Rectal smooth muscle tissue (tissue), 1 donor: ENCODE data around the gene GAGE2A.
"Not testable (repeated sequence)": the region's sequence is repeated elsewhere in the genome, so short reads cannot be mapped to it uniquely, and the experiment has no call there.

ENCODE experiments used
- H3K27ac ChIP-seq: one replicate; pipeline ENCODE4 v1.7.0; 2013; ENCODE audit warnings: low read depth, low read length, inconsistent platforms
- H3K27me3 ChIP-seq: one replicate; pipeline ENCODE4 v1.7.0; 2013; ENCODE audit warnings: low read length; ENCODE audit not compliant: control insufficient read depth, insufficient read depth
- H3K36me3 ChIP-seq: one replicate; pipeline ENCODE4 v1.7.0; 2013; ENCODE audit warnings: low read length; ENCODE audit not compliant: control insufficient read depth, insufficient read depth
- H3K4me1 ChIP-seq: one replicate; pipeline ENCODE4 v1.7.0; 2013; ENCODE audit warnings: low read length; ENCODE audit not compliant: control insufficient read depth, insufficient read depth
- H3K4me3 ChIP-seq: one replicate; pipeline ENCODE4 v1.7.0; 2013; ENCODE audit warnings: low read length
- H3K9ac ChIP-seq: one replicate; pipeline ENCODE4 v1.7.0; 2013; ENCODE audit warnings: low read length

The GAGE2A gene

GRCh38 chrX:49589196-49589595 is at the start of gene GAGE2A:
Gene GAGE2A, plus strand, starts transcription at chrX:49589496. Its CDS starts 1,155 bp downstream, at chrX:49590651.
- H3K9ac ChIP-seq, H3K4me1 ChIP-seq, H3K4me3 ChIP-seq, H3K27ac ChIP-seq, H3K36me3 ChIP-seq, H3K27me3 ChIP-seq: not testable (repeated sequence)

- not testable (repeated sequence) for H3K4me1 ChIP-seq, H3K27me3 ChIP-seq, H3K9ac ChIP-seq, H3K27ac ChIP-seq, H3K36me3 ChIP-seq, H3K4me3 ChIP-seq
These were observed 47.9 kb upstream of the GAGE2A start, which contains the start of gene GAGE12D for GRCh38 chrX:49541433-49541832. Gene GAGE12D, plus strand, starts transcription at chrX:49541733. Its CDS starts 1,155 bp downstream, at chrX:49542888.

- H3K4me3 ChIP-seq, H3K4me1 ChIP-seq, H3K36me3 ChIP-seq, H3K27ac ChIP-seq, H3K27me3 ChIP-seq, H3K9ac ChIP-seq: not testable (repeated sequence)
These were observed 38.3 kb upstream of the GAGE2A start, which contains the start of gene GAGE12E for GRCh38 chrX:49550989-49551388. Gene GAGE12E, plus strand, starts transcription at chrX:49551289. Its CDS starts 1,155 bp downstream, at chrX:49552444.

GRCh38 chrX:49560542-49560941 is 28.8 kb upstream of the GAGE2A start, which contains the start of gene GAGE12F:
Gene GAGE12F, plus strand, starts transcription at chrX:49560842. Its CDS starts 1,155 bp downstream, at chrX:49561997.
- not testable (repeated sequence) for H3K27ac ChIP-seq, H3K4me1 ChIP-seq, H3K9ac ChIP-seq, H3K27me3 ChIP-seq, H3K36me3 ChIP-seq, H3K4me3 ChIP-seq

- not testable (repeated sequence) for H3K36me3 ChIP-seq, H3K27me3 ChIP-seq, H3K27ac ChIP-seq, H3K4me1 ChIP-seq, H3K4me3 ChIP-seq, H3K9ac ChIP-seq
These were observed 20.6 kb upstream of the GAGE2A start for GRCh38 chrX:49568728-49569127.

- not testable (repeated sequence) for H3K27ac ChIP-seq, H3K4me1 ChIP-seq, H3K9ac ChIP-seq, H3K4me3 ChIP-seq, H3K27me3 ChIP-seq, H3K36me3 ChIP-seq
These were observed 20.1 kb upstream of the GAGE2A start for GRCh38 chrX:49569152-49569551.

GRCh38 chrX:49570100-49570499 is 19.2 kb upstream of the GAGE2A start, which contains the start of gene GAGE12G:
Gene GAGE12G, plus strand, starts transcription at chrX:49570400. Its CDS starts 1,155 bp downstream, at chrX:49571555.
- not testable (repeated sequence) for H3K36me3 ChIP-seq

GRCh38 chrX:49579649-49580048 is 9.6 kb upstream of the GAGE2A start, which contains the start of gene GAGE12H:
Gene GAGE12H, plus strand, starts transcription at chrX:49579949. Its CDS starts 1,155 bp downstream, at chrX:49581104.
- not testable (repeated sequence) for H3K4me1 ChIP-seq, H3K4me3 ChIP-seq, H3K27ac ChIP-seq, H3K36me3 ChIP-seq, H3K27me3 ChIP-seq, H3K9ac ChIP-seq

More at GRCh38 chrX:49570100-49570499, 19.2 kb upstream of the GAGE2A start, which contains the start of gene GAGE12G:
- not testable (repeated sequence) for H3K4me3 ChIP-seq, H3K9ac ChIP-seq, H3K4me1 ChIP-seq, H3K27me3 ChIP-seq, H3K27ac ChIP-seq

GRCh38 chrX:49589769-49590478 is 628 bp downstream of the GAGE2A start:
- not testable (repeated sequence) for H3K36me3 ChIP-seq, H3K9ac ChIP-seq, H3K27me3 ChIP-seq, H3K4me3 ChIP-seq, H3K27ac ChIP-seq, H3K4me1 ChIP-seq

GRCh38 chrX:49590488-49590887 is 1.2 kb downstream of the GAGE2A start:
- H3K36me3 ChIP-seq, H3K9ac ChIP-seq, H3K27ac ChIP-seq, H3K4me1 ChIP-seq, H3K27me3 ChIP-seq, H3K4me3 ChIP-seq: not testable (repeated sequence)

GRCh38 chrX:49598720-49599119 is 9.4 kb downstream of the GAGE2A start, which contains the start of gene GAGE1:
Gene GAGE1, plus strand, starts transcription at chrX:49599020. Its CDS starts 1,155 bp downstream, at chrX:49600175.
- not testable (repeated sequence) for H3K27me3 ChIP-seq, H3K27ac ChIP-seq, H3K4me1 ChIP-seq, H3K9ac ChIP-seq, H3K4me3 ChIP-seq, H3K36me3 ChIP-seq

GRCh38 chrX:49610718-49611310 is 21.5 kb downstream of the GAGE2A start:
- no peaks in the 10 kb centered on the region for H3K4me1 ChIP-seq
- no peaks in the 10 kb centered on the region for H3K27me3 ChIP-seq
- H3K36me3 ChIP-seq, result no peaks in the 10 kb centered on the region
- H3K9ac ChIP-seq, result no peak overlapping the region
- H3K27ac ChIP-seq, result no peak overlapping the region
- no peak overlapping the region for H3K4me3 ChIP-seq
